ENCODE measurements around the gene ST6GALNAC6.

The ST6GALNAC6 gene

DNA sequence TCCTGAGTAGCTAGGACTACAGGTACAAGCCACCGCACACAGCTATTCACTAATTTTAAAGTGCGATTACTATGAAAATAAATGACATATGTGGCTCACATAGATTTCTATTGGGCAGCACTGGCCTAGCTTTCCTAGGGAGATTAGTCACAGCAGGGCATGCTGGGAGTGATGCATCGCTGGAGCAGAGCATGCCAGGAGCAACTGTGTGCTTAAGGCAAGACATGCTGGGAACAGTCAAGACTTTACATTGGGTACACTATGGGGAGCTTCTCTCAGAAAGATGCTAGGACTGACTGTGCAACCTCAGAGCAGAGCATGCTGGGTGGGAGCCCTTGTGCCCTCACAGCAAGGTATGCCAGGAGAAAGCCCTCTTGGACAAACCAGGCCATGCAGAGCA, 9.3 kb downstream of the ST6GALNAC6 start:
- TF ChIP-seq FOXP2 (optimal IDR thresholded peaks at IDR 0.05; ENCODE audit: borderline replicate concordance, extremely low read depth, extremely low read length, insufficient read depth) (no peak), SIN3A (IDR thresholded peaks at IDR 0.05; ENCODE audit: borderline replicate concordance, insufficient read depth, low read length) (no peak), POLR2AphosphoS5 (IDR thresholded peaks at IDR 0.05; ENCODE audit: low read depth, low read length) (no peak), TAF1 (IDR thresholded peaks at IDR 0.05; ENCODE audit: borderline replicate concordance, insufficient read depth, low read length) (no peak)
- TF ChIP-seq, protein P1, sequence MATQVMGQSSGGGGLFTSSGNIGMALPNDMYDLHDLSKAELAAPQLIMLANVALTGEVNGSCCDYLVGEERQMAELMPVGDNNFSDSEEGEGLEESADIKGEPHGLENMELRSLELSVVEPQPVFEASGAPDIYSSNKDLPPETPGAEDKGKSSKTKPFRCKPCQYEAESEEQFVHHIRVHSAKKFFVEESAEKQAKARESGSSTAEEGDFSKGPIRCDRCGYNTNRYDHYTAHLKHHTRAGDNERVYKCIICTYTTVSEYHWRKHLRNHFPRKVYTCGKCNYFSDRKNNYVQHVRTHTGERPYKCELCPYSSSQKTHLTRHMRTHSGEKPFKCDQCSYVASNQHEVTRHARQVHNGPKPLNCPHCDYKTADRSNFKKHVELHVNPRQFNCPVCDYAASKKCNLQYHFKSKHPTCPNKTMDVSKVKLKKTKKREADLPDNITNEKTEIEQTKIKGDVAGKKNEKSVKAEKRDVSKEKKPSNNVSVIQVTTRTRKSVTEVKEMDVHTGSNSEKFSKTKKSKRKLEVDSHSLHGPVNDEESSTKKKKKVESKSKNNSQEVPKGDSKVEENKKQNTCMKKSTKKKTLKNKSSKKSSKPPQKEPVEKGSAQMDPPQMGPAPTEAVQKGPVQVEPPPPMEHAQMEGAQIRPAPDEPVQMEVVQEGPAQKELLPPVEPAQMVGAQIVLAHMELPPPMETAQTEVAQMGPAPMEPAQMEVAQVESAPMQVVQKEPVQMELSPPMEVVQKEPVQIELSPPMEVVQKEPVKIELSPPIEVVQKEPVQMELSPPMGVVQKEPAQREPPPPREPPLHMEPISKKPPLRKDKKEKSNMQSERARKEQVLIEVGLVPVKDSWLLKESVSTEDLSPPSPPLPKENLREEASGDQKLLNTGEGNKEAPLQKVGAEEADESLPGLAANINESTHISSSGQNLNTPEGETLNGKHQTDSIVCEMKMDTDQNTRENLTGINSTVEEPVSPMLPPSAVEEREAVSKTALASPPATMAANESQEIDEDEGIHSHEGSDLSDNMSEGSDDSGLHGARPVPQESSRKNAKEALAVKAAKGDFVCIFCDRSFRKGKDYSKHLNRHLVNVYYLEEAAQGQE (IDR thresholded peaks at IDR 0.05; ENCODE audit: insufficient read depth in 1 of 2, low read depth in 2 of 2, low read length in 2 of 2): no peak

DNA sequence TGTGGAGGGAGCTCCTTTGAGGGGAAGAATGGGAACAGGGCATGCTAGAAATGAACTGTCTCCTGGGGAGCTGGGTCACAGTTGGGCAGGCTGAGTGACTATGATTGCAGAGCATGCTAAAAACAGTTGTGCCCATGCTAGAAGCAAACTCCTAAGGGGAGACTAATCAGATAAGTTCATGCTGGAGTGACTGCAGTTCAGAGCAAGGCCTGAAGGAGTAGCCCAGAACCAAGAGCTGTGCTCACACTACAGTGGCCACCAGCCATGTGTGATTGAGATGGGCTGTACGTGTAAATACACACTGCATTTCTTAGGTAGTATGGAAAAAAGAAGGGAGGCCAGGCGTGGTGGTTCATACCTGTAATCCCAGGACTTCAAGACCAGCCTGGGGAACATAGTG, 11.6 kb downstream of the ST6GALNAC6 start:
- no peak for TF ChIP-seq FOXP2 (optimal IDR thresholded peaks at IDR 0.05; ENCODE audit: borderline replicate concordance, extremely low read depth, extremely low read length, insufficient read depth)
- TF ChIP-seq, protein P1 (IDR thresholded peaks at IDR 0.05; ENCODE audit: insufficient read depth in 1 of 2, low read depth in 2 of 2, low read length in 2 of 2): no peak
- TF ChIP-seq POLR2AphosphoS5 (IDR thresholded peaks at IDR 0.05; ENCODE audit: low read depth, low read length): no peak
- TF ChIP-seq SIN3A (IDR thresholded peaks at IDR 0.05; ENCODE audit: borderline replicate concordance, insufficient read depth, low read length): no peak
- no peak for TF ChIP-seq TAF1 (IDR thresholded peaks at IDR 0.05; ENCODE audit: borderline replicate concordance, insufficient read depth, low read length)

DNA sequence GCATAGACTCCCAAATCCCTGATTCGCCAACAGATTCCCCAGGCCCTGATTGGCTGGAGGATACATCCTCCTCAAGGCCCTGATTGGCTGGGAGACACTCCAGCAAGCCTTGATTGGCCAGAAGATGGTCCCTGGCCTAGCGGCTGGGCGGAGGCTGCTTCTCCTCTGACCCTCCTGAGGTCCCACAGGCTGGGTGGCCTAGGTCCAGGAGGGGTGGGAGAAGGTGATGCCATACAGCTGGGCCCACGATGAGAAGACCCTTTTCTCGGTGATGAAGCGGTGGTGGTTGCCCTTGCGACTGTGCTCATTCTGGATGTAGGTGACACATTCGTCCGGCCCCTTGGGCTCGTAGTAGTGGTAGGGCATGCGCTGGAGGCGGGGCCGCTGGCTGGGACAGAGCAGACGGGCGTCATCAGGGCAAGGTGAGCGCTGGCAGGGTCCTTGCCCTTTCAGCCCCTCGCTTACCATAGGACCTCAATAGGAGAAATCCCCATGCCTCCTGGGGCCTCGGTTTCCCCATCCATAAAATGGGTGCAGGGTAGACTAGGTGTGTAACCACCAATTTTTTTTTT, 12.9 kb downstream of the ST6GALNAC6 start:
- TF ChIP-seq, protein P1 (IDR thresholded peaks at IDR 0.05; ENCODE audit: insufficient read depth in 1 of 2, low read depth in 2 of 2, low read length in 2 of 2): no peak
- TF ChIP-seq POLR2AphosphoS5 (IDR thresholded peaks at IDR 0.05; ENCODE audit: low read depth, low read length) (no peak), SIN3A (IDR thresholded peaks at IDR 0.05; ENCODE audit: borderline replicate concordance, insufficient read depth, low read length) (no peak), TAF1 (IDR thresholded peaks at IDR 0.05; ENCODE audit: borderline replicate concordance, insufficient read depth, low read length) (no peak), FOXP2 (optimal IDR thresholded peaks at IDR 0.05; ENCODE audit: borderline replicate concordance, extremely low read depth, extremely low read length, insufficient read depth) (no peak)

DNA sequence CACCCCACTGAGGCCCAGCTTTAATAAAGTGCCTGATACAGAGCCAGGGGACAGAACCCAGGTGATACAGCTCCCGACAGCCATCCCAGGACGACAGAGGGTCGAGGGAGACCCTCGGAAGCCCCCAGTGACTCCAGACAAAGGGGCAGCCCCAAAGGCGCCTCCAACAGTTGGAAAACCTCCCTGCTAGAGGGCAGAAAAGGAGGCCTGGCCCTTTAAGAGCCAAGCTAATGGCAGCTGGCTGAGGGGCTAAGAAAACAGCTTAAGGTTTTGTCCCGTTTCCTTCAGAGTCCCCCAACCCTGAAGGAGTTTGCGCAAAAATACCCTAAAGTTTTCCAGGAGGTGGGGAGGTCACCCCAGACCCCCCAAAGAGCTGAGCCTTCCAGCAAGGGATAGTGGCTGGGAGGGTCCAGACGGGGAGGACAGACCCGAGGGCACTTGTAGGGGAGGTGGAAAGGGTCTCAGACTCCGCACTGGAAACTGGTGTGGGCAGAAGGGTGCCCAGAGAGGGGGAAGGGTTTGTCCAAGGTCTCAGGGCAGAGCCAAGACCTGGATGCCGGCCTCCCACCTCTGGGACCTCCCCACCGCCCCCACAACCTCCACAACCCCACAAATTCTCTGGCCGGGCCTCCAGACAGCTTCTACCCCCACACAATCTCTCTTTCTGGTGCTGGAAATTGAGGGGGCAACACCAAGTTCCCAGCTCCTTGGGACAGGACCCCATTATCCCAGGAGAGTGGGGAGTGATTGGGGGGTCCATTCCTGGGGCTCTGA, 13.7 kb downstream of the ST6GALNAC6 start:
- TF ChIP-seq POLR2AphosphoS5 (IDR thresholded peaks at IDR 0.05; ENCODE audit: low read depth, low read length) (no peak), SIN3A (IDR thresholded peaks at IDR 0.05; ENCODE audit: borderline replicate concordance, insufficient read depth, low read length) (no peak), FOXP2 (optimal IDR thresholded peaks at IDR 0.05; ENCODE audit: borderline replicate concordance, extremely low read depth, extremely low read length, insufficient read depth) (no peak), TAF1 (IDR thresholded peaks at IDR 0.05; ENCODE audit: borderline replicate concordance, insufficient read depth, low read length) (no peak)
- TF ChIP-seq, protein P1 (IDR thresholded peaks at IDR 0.05; ENCODE audit: insufficient read depth in 1 of 2, low read depth in 2 of 2, low read length in 2 of 2): no peak
